GM19397 (cell line): ENCODE results near the gene RUSC2.
"Not testable (repeated sequence)": the region's sequence is repeated elsewhere in the genome, so short reads cannot be mapped to it uniquely, and the experiment has no call there.

ENCODE experiments used
- ATAC-seq: cut with Tn5 transposase; IDR thresholded peaks from one replicate; pipeline ENCODE4 v1.9.1; 2021; ENCODE audit warnings: mild to moderate bottlenecking, moderate library complexity; ENCODE audit not compliant: unreplicated experiment

Gene RUSC2, protein sequence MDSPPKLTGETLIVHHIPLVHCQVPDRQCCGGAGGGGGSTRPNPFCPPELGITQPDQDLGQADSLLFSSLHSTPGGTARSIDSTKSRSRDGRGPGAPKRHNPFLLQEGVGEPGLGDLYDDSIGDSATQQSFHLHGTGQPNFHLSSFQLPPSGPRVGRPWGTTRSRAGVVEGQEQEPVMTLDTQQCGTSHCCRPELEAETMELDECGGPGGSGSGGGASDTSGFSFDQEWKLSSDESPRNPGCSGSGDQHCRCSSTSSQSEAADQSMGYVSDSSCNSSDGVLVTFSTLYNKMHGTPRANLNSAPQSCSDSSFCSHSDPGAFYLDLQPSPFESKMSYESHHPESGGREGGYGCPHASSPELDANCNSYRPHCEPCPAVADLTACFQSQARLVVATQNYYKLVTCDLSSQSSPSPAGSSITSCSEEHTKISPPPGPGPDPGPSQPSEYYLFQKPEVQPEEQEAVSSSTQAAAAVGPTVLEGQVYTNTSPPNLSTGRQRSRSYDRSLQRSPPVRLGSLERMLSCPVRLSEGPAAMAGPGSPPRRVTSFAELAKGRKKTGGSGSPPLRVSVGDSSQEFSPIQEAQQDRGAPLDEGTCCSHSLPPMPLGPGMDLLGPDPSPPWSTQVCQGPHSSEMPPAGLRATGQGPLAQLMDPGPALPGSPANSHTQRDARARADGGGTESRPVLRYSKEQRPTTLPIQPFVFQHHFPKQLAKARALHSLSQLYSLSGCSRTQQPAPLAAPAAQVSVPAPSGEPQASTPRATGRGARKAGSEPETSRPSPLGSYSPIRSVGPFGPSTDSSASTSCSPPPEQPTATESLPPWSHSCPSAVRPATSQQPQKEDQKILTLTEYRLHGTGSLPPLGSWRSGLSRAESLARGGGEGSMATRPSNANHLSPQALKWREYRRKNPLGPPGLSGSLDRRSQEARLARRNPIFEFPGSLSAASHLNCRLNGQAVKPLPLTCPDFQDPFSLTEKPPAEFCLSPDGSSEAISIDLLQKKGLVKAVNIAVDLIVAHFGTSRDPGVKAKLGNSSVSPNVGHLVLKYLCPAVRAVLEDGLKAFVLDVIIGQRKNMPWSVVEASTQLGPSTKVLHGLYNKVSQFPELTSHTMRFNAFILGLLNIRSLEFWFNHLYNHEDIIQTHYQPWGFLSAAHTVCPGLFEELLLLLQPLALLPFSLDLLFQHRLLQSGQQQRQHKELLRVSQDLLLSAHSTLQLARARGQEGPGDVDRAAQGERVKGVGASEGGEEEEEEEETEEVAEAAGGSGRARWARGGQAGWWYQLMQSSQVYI (N-terminal part only)

DNA sequence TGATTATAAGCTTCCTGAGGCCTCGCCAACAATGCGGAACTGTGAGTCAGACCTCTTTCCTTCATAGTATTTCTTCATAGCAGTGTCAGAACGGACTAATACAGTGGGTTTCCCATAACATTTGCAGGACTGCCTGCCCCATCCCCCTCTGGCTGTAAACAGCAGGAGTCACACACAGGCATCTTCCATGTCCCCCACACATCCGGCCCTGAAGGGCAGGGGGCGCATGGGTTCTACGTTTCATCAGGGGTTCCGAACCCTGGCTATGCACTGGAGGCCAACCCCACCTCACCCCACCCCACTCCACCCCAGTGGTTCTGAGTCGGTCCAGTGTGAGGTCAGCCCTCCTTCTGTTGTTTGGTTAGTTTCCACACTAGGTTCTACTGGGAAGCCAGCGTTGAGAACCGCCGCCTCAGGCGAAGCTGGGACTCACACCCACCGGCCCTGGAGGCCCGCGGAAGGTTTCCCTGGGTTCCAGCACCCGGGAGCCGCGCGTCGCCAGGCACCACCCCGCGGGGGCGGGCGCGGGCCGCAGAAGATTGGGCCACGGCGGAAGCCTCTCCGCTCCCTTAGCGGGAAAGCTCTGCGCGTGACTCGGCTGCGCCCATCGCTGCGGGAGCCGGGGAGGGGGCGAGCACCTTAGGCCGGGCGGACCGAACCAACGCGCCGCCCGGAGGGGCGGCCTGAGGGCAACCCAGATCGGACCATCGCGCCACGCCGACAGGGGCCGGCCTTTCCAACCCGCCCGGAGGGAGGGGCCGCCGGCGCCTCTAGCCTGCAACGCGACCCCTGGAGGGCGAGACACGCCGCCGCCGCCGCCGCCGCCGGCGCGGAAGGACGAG lies at the start of gene RUSC2:
Gene RUSC2, plus strand, starts transcription at position 799 of the 842 bp plus-strand sequence. CDS start 56,411 bp downstream, outside the sequence.
- ATAC-seq, result no peak

DNA sequence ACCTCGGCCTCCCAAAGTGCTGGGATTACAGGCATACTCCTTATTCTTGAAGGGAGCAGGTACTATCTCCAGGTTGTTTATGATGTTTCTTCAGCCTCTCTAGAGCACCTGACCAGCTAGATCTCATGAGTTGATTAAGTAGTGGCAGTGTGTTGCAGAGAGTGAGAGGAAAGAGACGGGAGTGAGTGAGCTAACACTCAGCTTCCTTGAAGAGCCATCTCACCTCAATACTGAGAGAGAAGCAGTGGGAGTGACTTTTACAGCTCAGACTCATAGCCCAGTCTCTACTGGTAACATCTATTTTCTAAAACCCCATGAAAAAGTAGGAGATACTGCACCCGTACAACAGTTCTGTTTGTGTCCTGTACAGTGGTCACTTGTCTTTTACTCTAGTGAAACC lies 43.9 kb upstream of the RUSC2 start:
- no peak for ATAC-seq

DNA sequence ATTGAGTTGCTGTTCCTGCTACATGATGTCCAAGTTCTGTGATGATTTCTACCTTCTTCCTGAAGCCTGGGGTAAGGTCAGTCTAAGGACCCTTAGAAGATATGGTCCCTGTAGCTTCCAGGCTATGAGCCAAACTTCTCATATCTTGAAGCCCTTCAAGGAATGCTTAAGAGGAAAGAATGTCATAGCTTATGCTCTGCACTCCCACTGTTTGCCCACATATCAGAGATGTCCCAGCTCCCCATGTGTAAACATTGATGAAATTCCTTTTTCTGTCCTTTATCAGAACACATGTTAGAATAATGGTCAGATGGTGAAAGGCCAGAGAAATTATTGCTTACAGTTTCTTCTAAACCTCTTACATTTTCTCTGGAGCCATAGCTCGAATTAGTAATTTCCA lies 41.4 kb upstream of the RUSC2 start:
- no peak for ATAC-seq

DNA sequence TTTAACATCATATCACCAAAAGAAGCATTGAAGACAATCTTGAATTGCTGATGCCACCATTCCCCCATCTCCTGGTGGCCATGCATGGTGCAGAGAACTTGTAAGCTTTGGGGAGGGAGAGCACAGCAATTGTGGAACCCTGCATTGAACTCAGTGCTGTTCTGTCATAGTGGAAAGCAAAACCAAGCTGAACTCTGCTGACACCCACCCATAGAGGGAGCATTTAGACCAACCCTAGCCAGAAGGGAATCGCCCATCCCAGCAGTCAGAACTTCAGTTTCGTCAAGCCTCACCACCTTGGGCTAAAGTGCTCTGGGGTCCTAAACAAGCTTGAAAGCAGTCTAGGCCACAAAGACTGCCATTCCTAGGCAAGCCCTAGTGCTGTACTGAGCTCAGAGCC lies 37.4 kb upstream of the RUSC2 start:
- ATAC-seq, result no peak

DNA sequence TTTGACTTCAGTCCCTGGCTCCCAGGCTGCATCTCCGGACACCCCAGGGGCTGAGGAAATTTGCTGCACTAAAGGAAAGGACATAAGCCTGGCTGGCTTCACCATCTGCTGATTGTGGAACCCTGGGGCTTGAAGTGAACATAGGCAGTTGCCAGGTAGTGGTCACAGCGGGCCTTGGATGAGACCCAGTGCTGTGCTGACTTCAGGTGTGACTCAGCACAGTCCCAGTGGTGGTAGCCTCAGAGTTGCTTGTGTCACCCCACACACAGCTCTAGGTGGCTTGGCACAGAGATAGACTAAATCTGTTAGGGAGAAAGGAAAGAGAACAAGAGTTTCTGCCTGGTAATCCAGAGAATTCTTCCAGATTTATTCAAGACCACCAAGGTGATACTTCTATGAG lies 36.1 kb upstream of the RUSC2 start:
- no peak for ATAC-seq

DNA sequence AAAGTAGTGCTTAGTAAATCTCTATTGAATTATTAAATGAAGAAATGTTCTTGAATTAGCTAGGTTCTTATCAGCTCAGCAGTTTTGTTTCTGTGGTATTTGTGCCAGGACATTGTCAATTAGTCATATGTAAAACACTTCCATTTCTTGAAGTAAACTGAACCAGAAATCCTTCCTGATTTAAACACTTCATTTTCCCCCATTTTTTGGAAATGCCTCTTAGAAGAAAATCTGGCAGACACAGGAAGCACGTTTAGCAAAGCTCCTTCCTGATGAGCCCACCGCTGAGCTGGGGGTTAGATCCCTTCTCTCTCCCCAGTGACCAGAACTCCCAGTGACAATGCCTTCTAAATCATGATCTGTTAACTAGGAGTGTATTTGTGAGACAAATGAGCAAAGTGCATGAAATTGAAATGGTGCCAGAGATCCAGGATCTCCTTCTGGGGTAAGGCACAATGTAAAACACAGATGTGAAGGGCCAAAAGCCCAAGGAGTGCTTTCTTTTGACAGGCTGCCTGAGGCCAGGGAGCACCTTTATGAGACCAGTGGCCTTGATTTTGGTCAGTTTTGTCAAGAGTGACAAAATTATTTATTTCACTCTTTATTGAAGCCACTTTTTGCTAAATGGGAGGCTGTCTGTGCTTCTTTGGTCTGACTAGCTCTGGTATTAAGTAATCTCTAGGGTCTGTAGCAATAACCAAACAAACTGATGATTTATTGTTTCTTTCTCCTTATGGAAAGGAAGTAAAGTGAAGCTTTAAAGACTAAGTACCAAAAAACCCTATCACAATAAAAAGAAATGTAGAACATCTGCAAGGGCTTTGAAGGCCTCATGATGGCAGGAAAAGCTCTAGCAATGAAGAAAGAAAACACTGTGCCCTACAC lies 25.5 kb upstream of the RUSC2 start:
- no peak for ATAC-seq

DNA sequence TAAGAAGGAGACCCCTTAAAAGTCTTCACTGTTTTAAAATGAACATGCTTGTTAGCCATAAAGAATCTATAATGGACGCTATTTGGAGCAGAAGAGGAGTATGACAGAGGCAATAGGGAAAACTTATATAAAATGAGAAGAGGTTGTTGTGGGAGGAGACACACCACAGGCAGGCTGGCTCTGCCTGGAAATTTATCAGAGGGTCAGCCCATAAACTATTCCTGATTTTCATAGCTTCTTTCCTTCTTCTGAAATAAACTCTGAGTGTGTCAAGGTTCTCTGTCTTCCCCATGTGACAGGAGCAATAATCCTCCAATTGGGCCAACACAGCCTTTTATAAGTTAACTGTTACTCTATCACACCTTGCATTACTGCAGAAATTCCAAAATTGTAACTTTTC lies 19.6 kb upstream of the RUSC2 start:
- ATAC-seq, result no peak

DNA sequence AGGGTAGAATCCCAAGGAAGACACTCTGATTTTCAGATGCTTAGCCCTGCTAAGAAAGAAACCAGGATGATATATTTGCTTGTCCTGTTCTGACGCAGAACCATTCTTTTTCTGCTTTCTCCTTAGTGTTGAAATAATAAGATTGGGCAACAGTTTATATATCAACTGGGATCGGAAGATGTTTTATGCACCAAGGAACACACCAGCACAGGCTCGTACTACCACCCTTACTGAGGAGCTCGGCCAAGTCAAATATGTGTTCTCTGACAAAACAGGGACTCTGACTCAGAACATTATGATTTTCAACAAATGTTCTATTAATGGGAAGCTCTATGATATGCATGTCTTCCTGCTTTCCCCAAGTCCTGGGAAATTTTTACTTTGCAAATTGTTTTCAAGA lies 19.0 kb upstream of the RUSC2 start:
- no peak for ATAC-seq

DNA sequence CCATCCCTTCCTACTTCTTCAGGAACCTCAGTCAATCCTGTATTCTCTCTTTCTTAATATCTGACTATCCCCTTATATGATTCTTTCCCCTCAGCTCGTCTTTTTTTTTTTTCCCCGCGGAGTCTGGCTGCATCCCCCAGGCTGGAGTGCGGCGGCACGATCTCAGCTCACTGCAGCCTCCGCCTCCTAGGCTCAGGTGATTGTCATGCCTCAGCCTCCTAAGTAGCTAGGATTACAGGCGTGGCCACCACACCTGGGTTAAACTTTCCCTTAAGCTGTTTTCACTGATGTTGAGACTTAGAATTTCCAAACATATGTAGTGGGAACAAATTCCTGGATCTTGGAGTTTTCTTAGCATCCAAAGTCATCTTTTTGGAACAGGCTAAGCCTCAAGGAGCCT lies 13.3 kb upstream of the RUSC2 start:
- no peak for ATAC-seq

DNA sequence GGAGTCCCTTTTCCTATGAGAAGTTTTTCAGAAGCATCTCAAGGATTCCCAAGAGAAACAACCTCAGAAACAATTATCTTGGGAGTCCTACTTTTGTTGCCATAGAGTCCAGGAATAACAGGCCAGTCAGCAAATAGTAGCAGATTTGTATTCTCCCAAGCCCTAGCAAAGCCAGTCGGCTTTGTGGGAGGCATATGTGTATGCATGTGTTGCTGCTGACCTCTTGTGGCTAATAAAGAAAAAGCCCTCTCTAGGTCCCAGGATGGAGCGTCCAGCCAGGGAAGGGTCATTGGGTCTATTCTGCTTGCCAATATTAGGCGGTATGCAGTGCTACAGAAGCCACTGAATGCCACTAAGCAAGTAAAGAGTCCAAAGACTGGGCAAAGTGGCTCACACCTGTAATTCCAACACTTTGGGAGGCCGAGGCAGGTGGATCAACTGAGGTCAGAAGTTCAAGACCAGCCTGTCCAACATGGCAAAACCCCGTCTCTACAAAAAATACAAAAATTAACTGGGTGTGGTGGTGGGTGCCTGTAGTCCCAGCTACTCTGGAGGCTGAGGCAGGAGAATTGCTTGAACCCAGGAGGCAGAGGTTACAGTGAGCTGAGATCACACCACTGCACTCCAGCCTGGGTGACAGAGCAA lies 12.6 kb upstream of the RUSC2 start:
- not testable (repeated sequence) for ATAC-seq

DNA sequence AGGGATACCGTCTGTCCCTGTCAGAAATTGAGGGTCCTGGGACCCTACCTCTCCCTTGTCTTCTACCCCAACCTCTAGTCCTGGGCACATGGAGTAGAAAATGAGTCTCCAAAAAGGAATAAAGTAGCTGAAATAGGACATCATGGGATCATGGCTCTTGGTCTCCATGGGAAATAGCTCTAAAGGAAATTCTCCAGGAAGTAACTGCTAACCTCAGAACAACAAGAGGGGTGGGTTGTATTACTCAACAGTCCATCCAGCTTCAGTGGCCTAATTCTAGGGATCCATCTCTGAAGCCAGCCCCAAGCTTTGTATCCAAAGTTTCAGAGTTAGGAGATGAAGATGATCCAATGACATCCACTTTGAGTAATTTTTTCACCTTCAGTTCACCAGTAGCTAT lies 11.0 kb upstream of the RUSC2 start:
- ATAC-seq, result no peak

DNA sequence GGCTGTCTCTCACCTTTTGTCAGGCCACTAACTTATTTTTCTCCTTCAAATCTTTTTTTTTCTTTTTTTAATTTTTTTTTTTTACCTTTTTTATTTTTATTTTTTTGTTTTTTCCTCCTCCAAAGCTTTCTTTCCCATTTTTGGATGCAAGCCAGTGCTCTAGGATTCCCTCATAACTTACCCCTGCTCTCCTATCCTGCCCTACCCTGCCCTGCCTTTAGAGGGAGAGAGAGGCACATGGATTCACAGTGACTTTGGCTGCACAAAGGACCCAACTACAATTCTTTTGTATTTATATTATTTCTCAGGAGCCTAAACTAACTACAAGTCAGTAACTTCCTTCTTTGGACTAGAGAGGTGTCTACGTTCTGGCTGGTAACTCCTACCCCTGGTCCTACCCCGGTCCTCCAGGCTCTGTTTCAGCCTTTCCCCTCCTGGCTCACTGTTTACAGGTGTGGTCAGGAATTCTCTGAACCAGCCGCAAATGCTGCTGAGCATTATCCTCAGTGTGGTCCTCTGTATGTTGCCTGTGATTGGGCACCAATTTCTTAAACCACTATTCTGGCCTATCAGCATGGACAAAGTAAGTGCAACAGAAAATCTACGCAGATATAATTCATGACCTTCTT lies 8.4 kb upstream of the RUSC2 start:
- ATAC-seq, result no peak

DNA sequence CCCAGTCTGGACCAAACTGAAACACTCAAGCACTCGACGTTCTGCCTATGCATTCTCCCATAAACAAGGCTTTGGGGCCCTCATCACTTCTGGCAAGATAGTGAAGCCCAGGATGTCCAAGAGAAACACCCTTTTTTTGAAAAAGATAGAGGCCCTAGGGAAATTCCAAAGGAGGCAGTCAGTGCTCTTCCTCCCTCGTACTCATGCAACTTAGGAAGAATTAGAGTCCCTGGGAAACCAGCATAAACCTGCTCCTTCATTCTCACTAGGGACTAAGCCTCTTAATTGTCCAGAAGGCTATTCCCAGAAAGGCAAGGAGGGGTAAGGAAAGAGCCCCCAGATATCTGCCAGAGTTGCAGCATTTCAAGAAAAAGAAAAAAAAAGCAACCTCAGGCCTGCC lies 7.8 kb upstream of the RUSC2 start:
- no peak for ATAC-seq

DNA sequence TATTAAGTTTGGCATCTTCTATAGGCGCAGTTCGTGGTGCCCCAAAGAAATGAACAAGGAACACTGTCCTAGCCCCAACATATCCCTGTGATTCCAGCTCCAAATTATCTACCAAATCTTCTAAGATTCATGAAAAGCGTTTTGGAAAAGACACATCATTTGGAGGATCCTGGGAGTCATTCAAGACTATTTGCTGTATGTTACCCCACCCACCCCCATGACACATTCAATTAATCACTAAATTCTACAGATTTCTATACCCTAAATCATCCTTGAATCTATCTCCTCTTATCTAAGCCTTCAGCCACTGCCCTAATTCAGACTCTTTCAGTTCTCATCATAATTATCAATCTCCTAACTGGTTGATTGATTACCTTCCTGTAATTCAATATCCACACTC lies 5.5 kb upstream of the RUSC2 start:
- ATAC-seq, result no peak

DNA sequence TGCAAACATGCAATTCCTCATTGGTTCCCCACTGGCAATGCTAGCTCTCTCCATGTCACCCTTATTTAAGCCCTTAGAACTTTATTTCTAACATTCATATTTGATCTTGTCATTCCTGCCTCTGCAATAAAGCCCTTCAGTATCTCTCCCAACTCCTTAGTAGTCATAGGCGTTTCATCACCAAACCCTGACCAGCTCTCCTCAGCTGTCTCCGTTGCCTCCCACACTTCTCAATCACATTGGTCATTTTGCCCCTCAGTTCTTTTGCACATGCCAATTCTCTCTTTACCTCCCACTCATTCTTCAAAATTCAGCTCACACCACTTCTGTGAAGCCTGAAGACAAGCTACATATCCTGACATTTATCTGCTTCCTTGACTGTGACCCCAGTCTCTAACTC lies 2.8 kb upstream of the RUSC2 start:
- no peak for ATAC-seq

DNA sequence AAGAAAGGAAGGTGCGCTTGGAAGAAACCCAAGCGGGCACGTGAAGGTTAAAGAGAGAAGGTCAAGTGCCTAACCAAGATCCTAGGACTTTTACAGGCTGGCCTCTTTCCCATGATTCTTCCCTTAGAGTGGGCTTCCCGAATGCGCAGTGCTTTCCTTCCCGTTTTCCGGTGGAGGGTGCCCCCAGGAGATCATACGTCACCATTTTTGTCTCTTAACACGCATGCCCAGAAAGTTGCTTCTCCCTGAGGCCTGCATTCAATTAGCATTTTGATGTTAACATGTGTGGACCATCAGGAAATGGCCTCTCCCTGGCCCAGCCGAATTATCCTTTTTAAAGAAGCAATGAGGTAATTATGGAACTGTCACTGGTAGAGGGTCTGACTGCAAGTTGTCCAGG lies 1.9 kb upstream of the RUSC2 start:
- ATAC-seq, result no peak

DNA sequence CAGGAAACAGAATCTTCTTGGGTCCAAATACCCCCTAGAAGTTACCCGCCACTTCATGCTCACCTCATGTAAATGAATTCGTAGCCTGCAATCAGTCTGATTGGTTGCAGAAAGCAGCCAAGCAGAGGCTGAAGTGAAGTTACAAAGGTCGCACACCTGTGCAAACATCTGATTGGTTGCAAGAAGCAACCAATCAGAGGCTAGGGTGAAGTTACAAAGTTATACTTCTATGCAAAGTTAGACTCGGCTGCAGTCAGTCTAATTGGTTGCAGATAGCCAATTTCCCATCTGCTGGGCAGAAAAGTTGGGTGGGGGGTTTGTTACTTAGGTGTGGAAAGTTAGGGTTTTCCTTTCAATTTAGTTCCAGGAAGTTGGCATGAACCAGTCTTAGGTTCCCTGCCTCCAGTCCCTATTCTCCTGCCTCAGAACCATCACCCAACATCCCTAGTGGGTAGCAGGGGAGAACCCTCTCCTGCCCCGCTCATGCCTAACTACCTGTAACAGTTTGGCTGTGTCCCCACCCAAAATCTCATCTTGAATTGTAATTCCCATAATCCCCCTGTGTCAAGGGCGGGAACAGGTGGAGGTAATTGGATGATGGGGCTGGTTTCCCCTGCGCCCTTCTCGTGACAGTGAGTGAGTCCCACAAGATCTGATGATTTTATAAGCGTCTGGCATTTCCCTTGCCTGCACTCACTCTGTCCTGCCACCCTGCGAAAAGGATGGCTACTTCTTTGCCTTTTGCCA lies 1.2 kb upstream of the RUSC2 start:
- no peak for ATAC-seq
